Stimulated activated CD8-positive, alpha-beta memory T cell treated with anti-CD3 and anti-CD28 coated beads, Interleukin-2, amount 100 ng/mL, for 1 hour (primary cell): ENCODE results near the gene SAMSN1.

Experiments used
- DNase-seq, 2 donors: peaks; one replicate each; pipeline ENCODE4 v3.0.0-alpha.2; 2020; ENCODE audit warnings: low read depth in 2 of 2

The SAMSN1 gene

GRCh38 chr21:14545906-14546480 is at the start of gene SAMSN1:
TSS of gene SAMSN1 (minus strand) at chr21:14546315. CDS start at chr21:14546261, 54 bp downstream.
- peak; percentile 27 to 43 for DNase-seq

DNA sequence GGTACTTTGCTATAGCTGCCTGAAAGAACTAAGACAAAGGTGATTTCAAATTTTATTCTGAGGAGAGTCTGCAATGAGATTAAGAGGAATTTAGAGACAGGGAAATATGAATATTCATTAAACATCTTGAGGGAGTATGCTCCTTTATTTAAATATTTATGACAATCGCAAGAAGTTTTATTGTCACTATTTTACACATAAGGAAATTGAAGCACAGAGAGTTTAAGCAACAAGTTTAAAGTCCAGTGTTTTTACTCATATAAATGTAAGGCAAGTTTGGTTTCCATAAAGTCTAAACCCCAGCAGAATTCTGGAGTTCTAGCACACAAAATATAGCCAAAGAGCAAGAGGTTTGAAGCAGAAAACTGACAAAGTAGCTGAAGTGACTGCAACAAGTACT is 49.3 kb upstream of the SAMSN1 start:
- DNase-seq = no peak

DNA sequence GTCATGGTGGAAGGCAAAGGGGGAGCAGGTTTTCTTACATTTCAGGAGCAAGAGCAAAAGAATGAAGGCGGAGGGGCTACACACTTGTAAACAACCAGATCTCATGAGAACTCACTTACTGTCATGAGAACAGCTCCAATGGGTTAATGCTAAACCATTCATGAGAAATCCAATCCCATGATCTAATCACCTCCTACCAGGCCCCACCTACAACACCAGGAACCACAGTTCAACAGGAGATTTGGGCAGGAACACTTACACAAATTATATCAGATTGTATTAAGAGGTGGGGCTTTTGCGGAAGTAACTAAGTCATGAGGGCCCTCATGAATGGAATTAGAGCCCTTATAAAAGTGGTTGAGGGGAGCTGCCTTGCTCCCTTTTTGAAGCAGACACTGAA is 48.9 kb upstream of the SAMSN1 start:
- no peak for DNase-seq

DNA sequence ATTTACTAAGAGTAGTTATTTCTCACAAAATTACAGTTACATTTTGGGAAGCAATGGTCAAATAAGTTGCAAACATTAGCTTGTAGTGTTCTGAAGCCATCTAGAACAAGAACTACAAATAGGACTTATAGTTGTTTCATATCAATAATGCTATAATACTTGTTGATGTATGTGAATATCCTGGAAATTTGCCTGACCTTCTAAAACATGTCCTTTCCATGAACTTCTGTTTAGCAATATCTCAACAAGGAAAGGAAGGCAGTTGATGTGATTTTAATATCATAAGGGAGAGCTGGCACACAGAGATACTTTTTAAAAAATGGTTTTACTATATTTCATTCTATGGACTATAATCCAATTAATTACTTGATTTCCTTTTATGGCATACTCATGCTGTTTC is 47.1 kb upstream of the SAMSN1 start:
- no peak for DNase-seq

DNA sequence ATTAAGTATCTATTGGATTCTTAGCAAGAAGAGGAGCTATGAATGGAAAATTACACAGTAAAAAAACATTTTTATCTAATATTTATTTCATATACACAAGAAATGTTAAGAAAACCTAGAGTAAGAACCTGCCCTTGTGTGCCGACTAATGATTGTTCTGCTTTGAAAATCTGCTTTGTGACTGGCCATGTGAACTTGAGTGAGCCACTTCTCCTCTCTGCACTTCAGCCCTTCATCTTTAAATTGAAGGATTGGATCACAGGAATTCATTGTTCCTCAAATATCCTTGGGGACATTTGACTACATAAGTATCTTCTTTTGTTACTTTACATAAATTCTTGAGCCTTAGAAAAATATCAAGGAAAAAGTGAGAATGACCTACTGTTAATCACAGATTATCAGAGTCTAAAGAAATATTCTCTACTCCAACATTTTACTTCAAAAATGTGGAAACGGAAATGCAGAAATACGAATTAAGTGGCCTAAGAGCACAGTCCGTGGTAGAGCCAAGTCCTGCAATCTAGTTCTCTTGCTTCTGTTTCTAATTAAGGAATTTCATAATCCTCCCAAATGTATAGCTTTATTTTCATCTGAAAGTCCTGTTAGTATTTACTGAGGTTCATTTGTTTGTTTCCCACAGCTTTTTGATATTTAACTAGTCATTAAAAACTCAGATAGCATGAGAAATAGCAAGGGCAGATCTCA is 46.3 kb upstream of the SAMSN1 start:
- no peak for DNase-seq

DNA sequence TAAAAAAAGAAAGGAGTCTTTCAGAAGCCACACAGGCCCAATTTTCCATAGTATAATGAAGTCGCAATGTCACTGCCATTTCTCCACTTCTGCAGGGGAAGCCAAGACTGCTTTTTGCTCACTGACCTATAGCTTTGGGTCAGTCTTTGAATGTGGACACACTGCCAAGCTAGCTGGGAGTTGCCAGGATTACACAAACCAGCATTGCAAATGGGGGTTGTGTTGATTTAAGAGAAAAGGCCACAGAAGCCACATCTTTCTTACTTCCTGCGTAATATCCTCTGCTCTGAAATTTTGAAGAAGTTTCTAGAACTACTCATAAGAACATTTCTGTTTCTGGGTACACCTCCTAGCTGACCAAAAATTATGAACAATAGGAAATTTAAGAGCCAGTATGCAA is 45.8 kb upstream of the SAMSN1 start:
- DNase-seq = no peak

DNA sequence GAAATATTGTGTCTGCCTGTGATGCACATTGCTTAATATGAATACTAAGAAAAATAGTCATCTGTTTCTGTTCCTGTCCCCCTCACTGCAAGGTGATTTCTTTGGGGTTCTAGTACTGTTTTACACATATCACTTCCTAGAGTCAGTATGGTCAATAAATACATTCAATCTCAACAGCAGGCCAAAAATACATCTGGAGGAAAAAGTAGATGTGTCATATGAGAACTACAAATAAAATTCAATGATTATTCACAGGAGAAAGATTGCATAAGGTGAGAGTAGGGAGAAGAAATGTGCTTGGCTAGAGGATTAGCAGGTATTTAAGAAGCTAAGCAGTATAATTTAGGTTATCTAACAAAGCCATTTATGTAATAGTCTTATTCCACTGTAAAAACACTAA is 45.3 kb upstream of the SAMSN1 start:
- no peak for DNase-seq

DNA sequence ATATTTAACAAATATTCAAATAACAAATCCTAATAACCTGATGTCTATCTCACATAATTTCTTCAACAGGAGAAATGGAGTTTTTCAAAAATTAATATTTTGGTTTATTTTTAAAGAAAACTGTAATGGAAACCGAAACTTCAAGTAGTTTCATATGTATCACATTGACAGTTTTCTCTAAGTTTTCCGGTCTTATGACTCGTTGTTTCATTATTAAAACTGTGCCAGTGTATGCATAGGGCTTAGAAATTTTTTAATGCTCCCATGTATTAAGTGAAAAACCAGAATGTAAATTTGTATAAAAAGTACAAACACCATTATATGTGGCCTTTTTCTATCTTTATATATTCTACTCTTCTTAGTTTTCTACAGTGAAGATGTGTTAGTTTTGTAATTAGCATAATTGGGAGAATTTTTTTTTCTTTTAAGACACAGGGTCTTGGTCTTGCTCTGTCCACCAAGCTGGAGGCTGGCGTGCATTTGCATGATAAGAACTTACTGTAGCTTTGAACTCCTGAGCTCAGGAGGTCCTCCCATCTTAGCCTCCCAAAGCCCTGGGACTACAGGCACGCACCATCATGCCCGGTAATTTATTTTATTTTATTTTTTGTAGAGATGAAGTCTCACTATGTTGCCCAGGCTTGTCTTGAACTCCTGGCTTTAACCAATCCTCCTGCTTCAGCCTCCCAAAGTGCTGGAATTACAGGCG is 43.9 kb upstream of the SAMSN1 start:
- DNase-seq = no peak

- no peak for DNase-seq
Measured at GRCh38 chr21:14587266-14587665, 41.2 kb upstream of the SAMSN1 start.

DNA sequence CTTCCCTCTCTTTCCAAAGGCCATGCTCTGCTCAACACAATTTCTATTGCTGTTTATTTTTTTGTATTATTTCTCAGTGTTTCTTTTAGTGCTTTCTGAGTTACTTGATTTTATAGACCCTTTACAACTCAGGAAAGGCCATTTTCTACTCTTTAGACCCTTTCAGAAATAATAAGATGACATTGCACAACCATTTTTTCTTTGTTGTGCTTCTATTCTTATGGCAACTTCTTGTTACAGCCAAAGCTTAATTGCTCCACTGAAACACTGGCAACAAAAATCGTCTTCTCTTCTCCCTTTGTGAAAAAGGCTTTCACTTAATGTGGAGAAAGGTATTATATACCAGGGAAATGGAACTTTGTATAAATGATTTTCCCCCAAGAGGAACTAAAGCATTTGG is 39.0 kb upstream of the SAMSN1 start:
- DNase-seq = no peak

DNA sequence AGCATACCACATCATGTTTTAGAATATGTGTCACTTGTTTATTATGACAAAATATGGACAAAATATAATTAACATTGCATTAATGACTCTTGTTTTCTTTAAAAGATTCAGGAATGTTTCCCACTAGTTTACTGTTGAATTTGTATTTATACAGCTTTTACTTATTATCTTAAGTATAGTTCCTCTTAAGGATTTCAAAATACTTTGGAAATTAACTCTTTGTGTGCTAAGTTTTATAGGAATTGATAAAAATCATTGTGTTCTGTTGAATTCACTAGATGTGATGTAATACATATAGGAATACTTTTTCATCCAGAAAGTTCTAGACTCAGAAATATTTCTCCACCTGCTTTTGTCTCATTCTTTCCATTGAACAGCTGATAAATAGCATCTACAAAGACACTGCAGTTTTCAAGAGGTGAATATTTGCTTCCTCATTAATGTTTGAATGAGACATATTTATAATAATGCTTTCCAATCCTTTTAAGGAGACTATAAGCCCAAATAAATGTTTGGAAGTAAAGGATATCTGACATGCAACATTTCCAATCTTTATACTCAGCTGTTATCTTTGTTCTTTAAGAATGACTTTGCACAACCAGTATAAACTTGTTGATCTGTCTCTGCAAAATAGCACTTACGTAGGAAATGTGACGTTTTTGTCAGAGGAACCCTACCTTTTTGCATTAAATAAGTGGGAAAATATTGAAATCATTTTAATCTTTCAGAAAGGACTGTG is 38.4 kb upstream of the SAMSN1 start:
- DNase-seq = no peak

DNA sequence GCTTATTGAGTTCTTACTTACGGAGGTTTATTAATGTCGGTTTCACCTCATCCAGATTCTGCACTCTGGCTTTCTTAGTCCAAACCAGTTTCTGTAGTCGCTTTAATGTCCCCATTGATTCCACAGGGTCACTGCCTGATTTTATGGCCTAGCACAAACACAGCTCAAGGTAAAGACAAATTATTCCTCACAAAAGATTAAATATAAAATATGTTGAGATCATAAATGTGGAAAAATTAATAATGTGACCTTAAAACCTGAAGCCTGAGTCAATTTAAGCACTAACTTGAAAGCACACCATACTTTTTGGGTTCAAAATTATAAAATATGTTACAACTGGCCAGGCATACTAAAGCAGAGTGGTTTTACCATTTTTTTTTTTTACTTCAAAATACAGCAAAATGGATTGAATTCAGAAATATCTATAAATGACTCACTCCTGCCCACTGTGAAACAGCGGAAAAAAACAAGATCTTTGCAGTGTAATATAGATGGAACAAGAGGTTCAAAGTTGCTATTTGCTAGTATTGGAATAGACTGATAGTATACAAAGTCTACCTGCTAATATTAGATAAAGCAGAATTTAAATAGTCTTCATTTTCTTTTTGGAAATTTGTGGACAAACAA is 37.6 kb upstream of the SAMSN1 start:
- DNase-seq = no peak

GRCh38 chr21:14582934-14583628 is 37.0 kb upstream of the SAMSN1 start:
- DNase-seq = no peak

DNA sequence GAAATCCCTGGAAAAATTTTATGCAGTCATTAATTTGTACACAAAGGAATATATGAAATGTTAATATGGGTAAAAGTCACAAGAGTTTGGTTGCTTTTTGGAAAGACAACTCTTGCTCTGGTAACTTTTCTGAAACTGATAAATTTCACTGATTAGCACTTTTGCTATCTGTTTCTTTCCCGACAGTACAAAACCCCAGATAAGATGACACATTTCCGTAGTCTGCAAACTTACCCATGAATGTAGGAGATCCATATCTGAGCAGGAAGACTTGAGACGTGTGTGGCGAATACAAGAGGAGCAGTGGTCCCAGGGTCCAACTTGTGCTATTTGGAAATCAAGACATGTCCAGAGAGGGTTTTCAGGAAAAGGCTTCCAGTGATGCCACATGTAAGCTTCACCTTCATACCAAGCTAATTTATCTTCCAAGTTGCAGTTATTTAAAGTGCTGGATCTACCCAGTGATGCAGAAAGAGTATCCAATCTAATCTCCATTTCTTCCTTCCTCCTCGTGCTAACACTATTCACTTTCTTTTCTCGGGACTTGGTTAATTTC is 35.9 kb upstream of the SAMSN1 start:
- no peak for DNase-seq

- no peak for DNase-seq
Measured at GRCh38 chr21:14573244-14573643, 27.1 kb upstream of the SAMSN1 start.

GRCh38 chr21:14572204-14572780 is 26.2 kb upstream of the SAMSN1 start:
- no peak for DNase-seq

DNA sequence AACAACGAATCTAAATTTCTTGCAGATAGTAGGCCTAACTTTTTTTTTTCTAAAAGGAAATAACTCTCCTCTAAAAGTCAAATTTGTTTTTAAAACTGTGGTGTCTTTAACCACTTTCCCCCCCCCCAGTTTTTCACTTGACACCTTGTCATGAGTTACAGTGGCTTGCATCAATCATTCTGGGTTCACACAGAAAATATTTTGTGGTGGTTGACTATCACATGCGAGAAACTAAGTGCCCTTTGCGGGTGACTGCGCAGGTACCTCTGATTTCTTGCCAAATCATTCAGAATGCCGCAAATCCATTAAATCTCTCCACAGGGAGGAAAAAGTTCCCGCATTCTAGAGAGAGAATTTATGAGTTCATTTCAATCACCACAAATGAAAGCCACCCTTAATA is 23.8 kb upstream of the SAMSN1 start:
- DNase-seq = no peak

GRCh38 chr21:14569026-14569621 is 23.0 kb upstream of the SAMSN1 start:
- no peak for DNase-seq

DNA sequence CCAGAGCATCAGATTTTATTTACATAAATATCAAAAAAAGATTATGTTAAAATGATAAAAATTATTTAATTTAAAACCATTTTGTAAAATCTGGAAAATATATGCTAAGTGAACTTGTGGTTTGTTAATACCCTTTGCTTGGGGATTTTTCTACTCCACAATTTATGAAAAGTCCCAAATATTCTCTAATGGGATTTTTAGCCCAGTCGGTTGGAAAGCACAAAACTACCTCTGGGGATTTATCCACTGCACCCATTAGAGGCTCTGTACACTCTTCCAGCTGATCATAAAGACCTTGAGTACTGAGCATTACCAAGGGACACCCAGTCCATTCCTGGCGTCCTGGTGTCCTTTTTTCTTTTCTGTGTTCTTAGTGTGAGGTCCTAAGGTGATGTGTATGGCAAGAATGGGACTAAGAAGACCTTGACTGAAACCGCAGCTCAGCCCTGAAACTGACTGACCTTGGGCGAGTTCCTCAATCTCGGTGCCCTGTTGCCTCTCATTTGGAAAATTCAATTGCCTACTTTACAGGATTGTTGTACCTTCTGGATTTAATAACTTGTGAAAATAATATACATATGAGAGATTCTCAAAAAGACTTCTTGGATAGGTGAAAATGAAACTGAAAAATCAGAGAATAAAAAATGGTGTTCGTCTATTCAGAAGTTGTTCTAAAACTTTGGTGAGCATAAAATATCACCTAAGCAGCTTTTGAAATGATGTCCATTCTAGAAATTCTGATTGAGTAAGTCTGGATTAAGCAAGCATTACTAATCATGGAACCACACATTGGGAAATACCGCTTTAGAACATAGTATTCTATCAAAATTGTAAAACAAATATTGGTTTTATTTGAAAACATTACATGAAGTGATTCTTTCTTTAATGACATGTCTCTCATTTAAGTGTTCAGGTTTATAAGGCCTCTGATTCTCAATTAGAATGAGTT is 21.5 kb upstream of the SAMSN1 start:
- no peak for DNase-seq
